GM19240 (cell line): ENCODE data around the gene GRIK3.

Experiments
- DNase-seq: peaks from one replicate; pipeline ENCODE4 v3.0.0; 2011; ENCODE audit warnings: low spot score; ENCODE audit not compliant: insufficient read length

The GRIK3 gene

DNA sequence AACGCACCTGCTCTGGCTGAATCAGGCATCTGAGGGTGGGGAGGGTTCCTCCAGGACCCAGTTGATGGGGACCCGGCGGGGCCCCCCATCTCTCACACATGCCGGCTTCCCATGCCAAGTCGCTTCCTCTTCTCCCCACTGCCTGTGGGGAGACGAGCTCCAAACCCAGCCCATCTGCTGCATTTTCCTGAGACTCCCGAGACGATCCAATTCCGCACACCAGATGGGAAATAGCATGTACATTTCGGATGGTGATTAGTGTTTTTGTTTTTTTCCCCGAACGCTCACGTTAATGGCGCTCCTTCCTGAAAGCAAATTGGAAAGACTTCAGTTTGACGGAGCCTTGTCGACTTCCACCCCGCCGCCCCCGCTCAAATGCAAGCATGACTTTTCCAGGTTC is 13.2 kb upstream of the GRIK3 start:
- DNase-seq, result no peak

DNA sequence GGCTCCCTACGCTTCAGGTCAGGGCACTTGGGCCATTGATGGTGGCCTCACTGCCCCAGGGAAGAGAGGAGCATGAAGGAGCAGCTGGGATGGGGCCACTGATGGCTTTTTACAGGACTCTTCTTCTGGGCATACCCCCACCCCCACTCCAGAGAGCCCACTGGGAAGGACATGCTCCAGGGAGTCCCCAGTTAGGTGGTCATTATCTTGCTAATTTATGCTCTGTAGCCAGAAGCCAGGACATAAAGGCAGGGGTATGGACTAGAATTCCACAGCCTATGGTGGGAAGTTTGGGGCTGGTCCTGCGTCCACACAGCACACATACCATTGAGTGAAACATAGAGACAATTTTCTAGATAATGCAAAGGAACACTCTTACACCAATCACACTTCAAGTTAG is 8.8 kb upstream of the GRIK3 start:
- DNase-seq, result no peak

DNA sequence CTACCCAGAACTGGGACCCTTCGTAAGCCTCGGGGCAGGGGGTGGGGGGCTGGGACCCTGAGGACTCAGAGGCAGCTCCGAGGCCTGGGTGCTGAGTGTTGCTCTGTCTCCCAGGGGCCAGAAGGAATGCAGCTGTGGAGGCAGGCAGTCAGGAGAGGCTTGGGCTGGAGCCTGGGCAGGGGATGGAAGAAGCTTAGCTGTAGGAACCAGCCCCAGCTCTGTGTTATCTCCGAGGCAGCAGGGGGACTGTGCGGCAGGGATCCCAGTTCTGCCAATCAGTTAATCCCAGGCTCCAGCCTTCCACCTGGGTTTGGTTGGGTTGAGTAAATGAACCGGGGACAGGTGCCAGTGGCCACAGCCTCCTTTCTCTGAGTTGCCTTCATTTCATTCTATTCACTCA is 8.2 kb upstream of the GRIK3 start:
- DNase-seq, result no peak

DNA sequence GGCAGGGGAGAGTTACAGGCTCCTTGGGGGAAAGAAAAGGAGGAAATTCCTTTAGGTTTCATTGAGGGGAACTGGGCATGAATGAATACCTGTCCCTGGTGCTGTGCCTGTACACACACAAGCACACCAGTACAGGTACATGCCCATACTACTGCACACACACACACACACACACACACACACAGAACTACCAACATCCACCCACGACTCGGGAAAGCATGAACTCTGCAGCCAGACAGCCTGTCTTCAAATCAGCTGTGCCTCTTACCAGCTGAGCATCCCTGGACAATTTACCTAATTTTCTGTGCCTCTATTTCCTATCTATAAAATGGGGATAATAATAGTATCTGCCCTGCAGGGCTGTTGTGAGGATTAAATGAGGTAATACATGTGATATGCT is 7.2 kb upstream of the GRIK3 start:
- DNase-seq, result no peak

DNA sequence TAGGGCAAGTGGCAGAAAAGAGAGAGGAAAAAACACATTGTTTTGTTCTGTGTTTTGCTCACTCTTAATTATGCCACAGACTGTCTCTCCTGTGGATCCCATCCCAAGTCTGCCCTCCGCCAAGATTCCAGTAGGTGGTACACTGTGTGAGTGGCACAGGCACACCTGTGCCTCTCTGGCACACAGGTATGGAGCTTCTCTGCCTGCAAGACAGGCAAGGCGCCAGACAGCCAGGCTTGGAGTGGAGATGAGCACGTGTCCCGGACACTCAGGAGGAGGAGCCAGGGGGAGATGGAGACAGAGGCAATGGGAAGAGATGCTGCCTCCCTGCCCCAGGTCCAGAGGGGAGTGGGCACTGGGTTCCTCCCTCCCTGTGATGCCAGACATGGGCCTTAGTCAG is 6.5 kb upstream of the GRIK3 start:
- DNase-seq, result no peak

DNA sequence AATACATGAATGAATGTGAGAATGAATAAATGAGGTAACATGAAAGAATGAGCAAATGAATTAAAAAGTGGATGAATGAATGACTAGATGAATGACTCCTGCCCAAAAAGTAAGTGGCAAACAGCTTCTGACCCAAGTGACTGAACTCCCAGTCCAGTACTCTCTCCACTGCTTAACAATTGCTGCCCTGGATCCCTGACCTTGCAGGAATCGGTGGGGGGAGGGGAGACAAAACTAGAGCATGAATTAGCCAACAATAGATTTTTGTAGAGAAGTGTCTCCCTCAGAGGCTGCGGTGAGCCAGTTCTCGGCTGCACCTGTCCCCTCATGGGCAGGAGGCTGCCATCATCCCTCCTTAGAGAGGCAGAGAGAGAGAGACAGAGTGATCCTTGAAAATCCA is 5.9 kb upstream of the GRIK3 start:
- no peak for DNase-seq

DNA sequence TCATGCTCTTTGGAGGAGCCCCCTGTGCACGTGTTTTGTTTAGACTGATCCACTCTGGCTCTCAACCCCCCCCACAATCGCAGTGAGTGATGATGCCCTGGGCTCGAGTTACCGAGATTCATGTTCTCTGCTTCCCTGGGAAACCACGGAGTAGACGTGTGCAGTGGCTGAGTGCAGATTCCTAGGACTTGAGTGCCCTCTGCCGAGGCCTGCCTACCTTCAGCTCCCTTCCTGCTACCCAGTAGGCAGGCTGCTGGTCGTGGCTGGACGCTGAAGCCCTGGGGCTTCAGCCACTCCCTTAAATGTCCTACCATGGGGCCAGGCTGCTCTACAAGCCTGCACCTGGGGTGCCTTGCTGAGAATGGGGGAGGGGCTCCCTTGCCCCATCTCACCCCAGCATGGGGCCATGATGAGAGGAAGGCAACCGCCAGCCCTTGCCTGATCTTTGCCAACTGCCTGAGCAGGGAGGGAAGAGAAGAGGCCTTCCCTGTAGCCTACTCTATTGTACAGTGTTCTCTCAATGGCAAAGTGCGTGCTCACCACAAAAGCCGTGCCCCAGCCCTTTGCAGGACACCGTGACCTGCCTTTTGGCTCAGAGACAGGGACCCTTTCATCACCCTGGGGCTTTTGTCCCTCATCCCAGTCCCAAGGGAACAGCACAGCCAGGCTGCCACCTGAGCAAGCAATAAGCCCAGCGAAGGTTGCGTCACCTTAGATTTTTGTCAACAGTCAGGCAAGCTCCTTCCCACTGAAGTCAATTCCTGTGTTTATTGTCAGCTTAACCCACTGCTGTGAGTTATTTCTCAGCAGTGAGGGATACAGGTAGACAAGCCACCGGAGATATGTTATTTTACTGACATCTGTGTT is 4.1 kb upstream of the GRIK3 start:
- no peak for DNase-seq

DNA sequence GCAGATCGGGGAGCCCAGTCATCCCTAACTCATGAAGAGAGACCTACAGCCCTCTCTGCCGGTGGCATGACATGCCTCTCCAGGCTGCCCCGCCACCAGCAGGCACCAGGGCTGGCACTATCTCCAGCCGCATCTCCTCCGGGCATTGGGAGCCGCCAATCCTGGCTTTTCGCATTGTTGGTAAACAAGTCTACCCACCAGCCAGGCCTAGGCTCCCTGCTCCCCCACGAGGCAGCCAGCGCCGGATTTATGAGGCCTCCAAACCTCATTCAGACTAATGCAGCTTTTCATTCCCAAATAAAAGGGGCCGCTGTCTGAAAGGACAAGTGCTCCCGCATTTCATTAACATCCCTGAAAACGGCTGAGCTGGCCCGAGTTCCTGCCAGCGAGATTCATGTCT is 3.4 kb upstream of the GRIK3 start:
- no peak for DNase-seq

DNA sequence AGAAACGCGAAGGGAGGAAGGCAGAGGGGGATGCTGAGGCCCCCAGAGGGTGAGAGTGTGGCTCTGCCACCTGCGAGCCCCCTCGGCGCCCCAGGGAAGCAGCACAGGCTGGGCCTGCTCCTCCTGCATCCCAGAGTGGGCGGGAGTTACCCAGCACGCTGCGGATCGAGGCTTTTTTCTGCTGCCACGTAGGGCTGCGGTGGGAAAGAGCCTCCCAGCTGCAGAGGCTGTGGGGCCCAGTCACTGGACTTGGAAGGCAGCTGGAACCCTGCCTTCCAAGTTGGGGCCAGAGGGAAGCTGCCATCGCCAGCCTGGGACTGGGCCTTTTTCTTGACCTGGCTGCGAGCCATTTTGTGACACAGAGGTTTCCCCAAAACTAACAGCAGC is 2.3 kb upstream of the GRIK3 start:
- DNase-seq, result no peak

DNA sequence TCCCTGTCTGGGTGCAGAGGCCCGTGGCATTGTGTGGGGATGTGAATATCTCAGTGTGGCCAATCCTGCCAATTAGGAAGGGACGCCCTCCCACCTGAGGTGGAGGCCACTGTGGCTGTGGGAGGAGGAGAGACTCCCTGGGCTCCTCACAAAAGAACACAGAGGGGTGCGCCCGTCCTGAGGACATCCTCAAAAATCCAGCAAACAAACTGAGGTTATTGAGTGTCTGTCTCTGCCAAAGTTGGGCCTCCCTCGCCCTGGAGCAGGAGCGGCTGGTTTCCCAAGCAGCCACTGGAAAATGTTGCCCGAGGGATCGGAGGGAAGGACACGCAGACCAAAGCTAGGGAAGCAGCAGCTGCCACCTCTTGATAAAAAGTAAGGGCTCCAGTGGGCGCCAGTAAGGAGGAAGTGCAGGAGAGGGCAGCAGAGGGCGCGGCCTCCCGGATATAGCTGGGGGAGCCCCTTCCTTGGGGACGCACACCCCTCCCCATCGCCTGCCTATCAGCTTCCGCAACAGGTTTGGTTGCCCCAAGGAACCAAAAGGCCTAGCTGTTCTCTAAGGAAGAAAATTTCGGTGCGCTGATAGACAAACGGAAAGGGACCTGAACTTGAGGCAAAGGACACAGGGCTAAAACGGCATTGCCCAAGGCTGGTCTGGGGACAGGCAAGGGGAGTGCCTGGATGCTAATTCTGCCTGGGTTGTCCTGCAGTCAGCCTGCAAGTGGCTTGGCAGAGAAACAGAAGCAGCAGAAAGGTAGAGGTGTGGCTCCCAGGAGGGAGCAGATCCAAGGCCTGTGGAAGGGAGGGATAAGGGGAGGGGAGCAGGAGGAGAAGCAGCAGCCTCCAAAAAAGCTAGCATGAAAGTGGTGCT is 1.7 kb upstream of the GRIK3 start:
- no peak for DNase-seq

DNA sequence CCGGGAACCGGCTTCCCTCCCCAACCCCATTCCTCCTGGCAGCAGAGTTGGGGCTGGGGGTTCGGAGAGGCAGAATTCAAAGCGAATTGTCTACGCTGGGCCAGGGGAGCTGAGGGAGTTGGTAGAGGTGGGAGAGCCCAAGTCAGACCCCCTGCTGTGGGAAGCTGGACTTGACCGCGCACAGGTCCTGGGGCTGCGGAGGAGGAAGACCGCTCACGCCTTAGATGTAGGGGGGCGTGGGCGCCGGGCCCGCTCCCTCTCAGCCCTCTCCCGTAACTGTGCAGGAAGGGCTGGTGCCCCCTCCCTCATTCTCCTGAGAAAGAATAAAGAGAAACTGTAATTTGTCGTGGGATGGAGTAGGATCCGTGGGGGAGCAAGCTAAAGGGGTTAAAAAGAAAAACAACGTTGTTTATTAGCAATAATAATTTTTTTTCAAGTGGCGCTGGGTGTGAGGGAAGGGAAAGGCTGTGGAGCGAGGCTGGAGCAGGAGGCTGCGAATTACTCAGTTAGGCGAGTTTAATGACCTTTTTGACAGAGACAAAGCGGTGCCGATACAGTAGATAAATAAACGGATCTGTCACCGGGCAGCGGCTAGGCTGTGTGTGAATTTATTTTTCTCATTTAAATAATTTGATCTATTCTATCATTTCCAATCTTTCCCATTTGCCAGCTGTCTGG is 838 bp upstream of the GRIK3 start:
- no peak for DNase-seq

DNA sequence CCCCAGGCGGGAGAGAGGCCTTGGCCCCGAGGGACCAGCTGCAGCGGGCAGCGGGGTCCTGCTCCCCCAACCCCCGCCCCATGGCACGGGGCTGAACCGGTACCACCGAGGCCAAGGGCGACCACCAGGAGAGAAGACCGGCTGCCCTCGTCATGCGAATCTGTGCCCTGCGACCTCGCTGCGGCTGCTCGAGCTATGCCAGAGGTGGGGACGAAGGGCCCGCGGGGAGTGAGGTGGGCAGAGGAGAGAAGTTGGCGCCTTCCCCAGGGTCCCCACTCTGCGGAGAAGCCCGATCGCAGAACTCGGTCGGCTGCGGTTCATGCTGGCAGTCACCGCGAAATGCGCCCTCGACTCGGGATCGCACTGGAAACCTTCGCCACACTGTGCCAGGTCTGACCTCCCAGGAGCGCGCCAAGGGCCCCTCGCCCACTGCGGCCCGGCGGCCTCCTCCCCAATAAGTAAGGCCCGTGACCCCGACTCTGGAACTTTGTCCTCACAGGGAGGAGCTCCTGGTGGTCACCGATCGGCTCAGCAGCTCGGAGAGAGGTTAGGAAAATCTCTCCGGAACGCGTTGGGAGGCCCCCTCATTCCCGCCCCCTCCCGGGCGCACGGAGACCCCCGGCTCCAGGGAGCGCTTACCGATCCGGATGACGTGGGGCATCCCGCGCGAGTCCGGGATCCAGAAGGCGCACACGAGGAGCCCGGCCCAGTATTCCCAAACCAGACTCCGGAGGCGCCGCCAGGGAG is 787 bp downstream of the GRIK3 start:
- no peak for DNase-seq

DNA sequence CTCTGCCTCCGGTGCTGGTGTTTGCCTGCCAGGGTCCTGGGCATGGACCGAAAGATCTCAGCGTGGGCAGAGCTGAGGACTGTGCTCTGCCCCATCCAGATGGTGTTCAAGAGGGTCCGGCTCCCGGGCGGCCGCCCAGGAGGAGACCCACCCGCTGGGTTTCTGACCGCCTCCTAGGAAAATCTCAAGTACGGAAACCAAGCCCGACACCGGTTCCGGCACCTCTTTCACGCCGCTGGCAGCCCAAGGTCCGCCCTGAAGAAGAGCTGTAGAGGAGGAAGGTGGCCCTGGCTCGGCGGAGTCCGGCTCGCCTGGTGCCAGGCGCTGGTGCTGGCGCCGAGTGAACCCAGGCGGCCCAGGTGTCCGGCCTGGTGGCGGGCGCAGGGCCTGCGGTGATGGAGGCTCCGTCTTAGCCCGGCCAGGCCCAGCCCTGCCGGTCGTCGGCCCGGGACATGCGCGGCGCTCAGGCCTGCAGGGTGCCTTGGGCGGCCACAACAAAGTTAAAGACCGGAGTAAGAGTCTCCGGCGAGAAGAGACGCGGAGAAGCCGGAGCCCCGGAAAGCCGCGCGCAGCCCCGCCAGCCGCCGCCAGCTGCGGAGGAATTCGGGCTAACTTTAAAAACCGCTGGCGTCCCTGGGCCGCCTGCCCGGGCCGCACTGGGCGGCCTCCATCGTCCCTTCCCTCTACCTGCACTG is 1.5 kb downstream of the GRIK3 start:
- DNase-seq, result no peak

DNA sequence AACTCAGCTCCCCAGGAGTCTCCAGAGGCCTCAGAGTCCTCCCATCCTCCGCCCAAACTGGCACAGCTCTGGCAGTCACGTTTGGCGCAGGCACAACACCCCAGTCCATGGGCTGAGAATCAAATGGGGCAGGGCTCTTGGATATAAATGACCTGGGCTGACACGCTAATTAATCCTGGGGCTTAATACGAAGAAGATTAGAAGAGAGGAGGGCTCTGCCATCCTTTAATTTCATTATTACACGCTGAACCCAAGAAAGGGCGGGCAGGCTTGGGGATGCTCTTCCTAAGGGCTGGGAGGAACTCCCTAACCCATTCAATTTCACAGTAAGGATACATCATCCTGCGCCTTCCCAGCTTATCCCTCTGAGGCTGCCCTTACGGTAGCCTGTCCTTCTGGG is 2.4 kb downstream of the GRIK3 start:
- DNase-seq, result no peak

DNA sequence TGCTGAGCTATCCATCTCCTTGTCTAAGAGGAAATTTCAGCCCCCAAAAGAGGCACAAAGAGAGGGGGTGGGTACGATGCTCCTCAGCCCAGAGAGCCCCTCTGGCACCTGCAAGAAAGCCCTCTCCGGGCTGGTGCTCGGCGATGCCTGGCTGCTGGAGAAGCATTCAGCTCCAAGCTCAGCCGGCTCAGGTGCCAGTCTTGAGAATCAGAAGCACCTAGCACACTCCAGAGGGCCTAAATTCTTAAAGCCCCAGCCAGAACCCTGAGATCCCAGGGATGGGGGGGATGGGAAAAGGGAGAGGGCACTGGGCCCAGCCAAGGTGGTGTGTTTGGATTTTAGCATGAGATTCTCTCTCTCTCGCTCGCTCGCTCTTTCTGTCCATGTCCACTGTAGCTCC is 2.9 kb downstream of the GRIK3 start:
- DNase-seq, result no peak

DNA sequence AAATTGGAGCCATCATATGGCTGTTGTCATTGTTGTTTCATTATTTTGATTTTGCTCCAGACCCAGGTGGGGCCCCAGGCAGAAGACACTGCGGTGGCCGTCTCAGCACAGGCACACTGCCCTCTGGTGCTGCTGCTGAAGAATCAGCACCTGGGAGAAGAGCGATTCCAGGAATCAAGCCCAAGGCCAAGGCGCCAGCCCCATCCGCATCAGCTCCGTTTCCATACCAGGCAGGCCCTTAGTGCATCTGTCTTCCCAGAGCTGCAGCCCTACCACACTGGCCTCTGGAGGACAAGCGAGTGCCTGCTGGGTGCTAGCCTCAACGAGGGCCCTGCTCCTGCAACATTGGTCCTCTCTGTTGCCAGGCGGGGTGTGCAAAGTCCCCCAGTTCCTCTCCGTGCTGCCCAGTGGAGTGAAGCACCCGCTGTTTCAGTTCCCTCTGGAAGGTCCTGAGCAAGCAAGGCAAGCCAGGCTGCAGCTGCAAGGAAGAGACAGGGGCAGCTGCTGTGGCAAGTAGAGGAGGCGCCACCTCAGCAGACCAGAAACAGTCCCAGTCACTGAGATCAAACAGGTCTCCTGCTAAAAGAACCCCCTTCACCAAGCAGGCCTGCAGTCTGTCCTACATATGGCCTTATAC is 5.2 kb downstream of the GRIK3 start:
- no peak for DNase-seq

DNA sequence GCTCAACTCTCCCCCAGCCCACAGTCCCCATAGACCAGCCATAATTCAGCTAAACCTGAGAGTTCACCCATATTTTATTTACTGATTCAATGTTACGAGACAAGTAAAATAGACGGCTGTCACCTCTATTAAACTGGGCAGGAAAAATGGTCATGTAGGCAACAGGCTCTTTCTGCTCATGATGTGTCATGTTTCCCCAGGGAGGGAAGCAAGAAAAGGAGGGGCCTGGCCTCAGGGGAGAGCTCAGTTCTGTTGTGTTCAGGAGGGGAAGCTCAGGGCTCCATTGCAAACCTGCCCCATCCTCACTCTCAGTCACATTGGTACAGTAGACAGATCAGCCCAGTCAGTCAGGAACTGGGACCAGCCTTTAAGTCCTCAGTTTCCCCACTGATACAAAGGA is 12.8 kb downstream of the GRIK3 start:
- DNase-seq, result no peak

DNA sequence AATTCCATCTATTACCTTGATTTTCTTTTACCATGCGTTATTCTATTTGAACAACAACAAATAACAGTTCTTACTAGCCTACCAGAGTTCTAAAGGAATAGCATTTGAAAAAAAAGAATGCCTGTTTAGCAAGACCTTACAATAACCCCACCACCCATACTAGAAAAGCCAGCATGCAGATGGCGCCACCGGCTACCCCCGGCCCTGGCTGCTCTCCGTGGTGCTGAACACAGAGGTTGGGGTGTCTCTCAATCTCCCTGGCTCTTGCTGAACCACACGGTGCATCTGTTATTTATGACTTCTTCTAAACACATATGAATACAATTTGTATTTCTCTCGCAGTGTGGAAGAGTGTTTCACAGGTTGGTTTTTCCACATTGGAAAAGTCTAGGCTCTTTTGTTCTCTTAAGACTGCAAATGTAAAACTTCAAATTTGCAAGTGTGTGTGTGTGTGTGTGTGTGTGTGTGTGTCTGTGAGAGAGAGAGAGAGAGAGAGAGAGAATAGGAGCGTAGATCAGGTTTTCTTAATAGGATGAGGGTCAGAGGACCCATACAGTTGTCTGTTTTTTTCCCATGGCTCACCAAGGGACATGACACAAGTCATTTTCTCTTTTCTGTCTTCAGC is 13.6 kb downstream of the GRIK3 start:
- no peak for DNase-seq

DNA sequence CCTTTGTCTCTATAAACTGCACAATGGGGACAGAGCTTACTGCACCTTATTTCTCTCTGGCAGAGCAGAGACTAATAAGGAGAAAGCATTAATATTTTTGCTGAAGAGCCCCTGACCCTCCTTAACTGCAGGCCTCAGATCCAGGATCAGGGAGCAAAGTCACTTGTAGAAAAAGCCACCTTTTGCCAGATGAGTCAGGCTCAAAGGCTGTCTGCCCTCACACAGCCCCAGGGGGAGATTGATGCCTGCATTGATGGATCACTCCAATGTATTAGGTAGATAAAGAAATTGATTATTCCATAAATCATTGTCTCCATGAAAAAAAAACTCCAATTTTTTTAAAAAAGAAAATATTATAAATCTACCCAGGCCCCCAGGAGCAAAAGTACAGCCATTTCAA is 15.8 kb downstream of the GRIK3 start:
- no peak for DNase-seq

DNA sequence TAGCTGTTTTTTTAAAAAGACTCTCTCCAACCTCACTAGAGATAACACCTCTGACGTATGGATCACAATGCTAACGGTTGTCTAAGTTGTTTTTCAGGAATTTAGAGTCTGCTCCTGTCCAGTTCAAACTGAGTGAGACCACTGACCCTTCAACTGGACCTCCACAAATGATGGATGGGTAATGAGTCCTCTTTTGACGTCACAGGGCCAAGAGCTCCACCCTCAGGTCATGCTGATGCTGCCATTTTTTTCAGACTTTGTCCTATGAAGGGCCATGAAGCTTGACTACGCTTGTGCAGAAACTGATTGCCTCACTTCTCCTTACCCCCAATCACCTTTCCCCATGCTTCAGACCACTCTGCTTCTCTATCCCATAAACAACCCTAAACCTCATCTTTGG is 16.6 kb downstream of the GRIK3 start:
- no peak for DNase-seq
